GM10248 (cell line): ENCODE measurements around the gene TSPAN15.

ENCODE experiments used
- CTCF ChIA-PET: fragments of 300-600 bp; sonication (Branson Sonifier 250); formaldehyde crosslinking; extraction: SDS; loops from one replicate; lab custom pipeline; 2021; ENCODE audit warnings: antibody characterized with exemption; lab: Yijun Ruan, JAX
- POLR2A ChIA-PET: fragments of 350-650 bp; sonication (Branson Sonifier 250); formaldehyde crosslinking; extraction: SDS; loops from one replicate; lab custom pipeline; 2020; ENCODE audit warnings: antibody characterized with exemption; lab: Yijun Ruan, JAX
- DNase-seq: peaks from one replicate; pipeline ENCODE4 v3.0.0; 2012; ENCODE audit errors: extremely low spot score
- CTCF ChIP-seq: IDR thresholded peaks from 2 replicates; pipeline ENCODE4 v1.5.1; 2012; ENCODE audit warnings: mild to moderate bottlenecking, low read depth; ENCODE audit errors: extremely low read depth, missing control alignments, control extremely low read depth

Gene TSPAN15

DNA sequence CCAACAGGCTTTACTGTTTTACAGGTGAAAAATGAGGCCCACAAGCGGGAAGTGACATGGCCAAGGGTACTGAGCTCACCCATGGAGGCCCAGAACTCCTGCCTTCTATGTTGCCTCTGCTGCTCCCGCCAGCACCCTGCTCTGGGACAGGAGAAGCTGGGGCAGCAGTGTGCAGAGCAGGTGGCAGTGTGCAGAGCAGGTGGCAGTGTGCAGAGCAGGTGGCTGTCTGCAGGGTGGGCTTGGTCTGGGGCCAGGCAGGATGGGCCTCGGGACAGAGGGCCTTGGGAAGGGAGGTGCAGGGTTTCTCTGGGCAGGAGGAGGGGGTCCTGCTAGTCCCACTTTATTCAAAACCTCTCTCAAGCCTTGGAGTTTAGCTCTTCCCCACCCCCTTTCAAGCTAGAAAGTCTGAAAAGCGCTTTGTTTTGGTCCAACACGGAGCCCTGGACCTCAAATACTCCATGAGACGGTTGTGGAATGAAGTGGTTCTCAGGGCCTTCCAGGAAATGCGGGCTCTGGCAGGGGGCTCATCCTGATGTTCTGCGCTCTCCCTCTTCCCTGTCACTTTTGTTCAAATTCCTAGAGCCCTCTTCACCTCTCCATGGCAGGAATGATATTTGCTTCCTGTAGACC is 26.8 kb downstream of the TSPAN15 start:
- CTCF ChIA-PET = interaction anchor here (1.0 to 1.5 kb wide), 2 partner anchors 27 to 29 kb away, joined by 3 read pairs; no protein-coding TSS in a partner anchor
- POLR2A ChIA-PET = no interaction called here
- no peak for DNase-seq
- no peak for TF ChIP-seq CTCF

DNA sequence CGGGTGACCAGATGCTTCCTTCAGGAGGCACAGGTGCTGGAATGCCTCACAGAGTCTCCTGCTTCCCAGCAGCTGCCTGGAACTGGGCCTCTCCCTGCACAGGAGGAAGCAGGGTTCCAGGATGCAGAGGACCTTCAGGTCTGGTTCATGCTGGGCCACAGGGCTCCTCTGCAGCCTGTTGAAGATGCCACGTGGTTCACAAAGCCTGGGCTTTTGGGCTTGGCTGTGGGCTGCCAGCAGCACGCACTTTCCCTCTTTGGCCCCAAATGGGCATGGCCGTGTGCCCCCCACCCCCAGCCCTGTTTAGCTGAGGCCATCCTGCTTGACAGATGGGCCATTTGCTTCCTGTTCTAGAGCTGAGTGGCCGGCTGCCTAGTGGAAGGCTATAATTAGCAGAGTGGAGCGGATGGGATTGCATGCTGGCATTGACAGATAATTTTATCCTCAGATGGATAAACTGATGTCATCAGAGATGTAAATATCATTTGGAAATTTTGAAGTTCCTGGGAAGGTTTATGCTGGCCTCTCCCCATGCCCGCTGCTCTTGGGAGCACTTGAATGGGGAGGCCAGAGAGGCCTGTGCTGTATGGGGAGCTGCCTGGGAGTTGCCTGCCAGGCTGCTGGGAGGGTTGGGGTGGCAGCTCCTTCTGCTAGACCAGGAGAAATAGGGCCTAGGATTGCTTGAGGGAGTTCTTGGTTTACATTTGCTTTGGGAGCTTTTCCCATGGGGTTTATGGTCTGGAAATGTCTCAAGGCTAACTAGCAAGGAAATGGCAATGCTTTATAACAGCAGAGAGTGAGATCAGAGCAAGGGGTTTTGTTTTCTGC is 28.2 kb downstream of the TSPAN15 start:
- POLR2A ChIA-PET = no interaction called here

GRCh38 chr10:69480068-69480412 is 28.8 kb downstream of the TSPAN15 start:
- POLR2A ChIA-PET = no interaction called here

More for the DNA sequence above, 28.2 kb downstream of the TSPAN15 start:
- CTCF ChIA-PET = interaction anchor here (1.5 kb wide), 1 partner anchor 28 kb away, joined by 3 read pairs; no protein-coding TSS in a partner anchor
- DNase-seq = no peak
- no peak for TF ChIP-seq CTCF

DNA sequence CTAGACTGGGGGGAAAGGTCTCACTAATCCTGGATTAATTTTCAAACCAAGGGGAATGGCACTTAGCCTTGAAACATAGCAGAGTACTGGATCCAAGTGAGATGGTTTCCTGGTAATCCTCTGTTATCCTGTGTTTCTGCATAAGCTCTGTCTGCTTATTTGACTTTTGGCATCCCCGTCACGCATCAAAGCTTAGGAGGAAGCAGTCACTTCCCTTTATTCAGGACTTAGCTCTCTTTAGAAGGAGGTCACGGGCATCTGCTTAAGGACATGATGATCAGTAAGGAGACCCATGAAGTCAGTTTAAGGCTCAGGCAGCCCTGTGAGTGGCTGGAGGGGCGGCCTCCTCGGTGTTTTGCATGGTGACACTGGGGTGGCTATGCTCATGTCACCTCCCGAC is 30.0 kb downstream of the TSPAN15 start:
- ChIA-PET POLR2A (interaction anchor here (0.6 kb wide), 1 partner anchor 1696 kb away, joined by 8 read pairs; no protein-coding TSS in a partner anchor), CTCF (no interaction called here)
- DNase-seq = no peak
- TF ChIP-seq CTCF = no peak

More at GRCh38 chr10:69480068-69480412, 28.8 kb downstream of the TSPAN15 start:
- no peak for TF ChIP-seq CTCF
- CTCF ChIA-PET = no interaction called here
- DNase-seq = no peak

GRCh38 chr10:69481811-69482524 is 30.7 kb downstream of the TSPAN15 start:
- DNase-seq = no peak
- POLR2A ChIA-PET = interaction anchor here (0.6 kb wide), 1 partner anchor 1697 kb away, joined by 8 read pairs; no protein-coding TSS in a partner anchor
- TF ChIP-seq CTCF = no peak
- CTCF ChIA-PET = no interaction called here

DNA sequence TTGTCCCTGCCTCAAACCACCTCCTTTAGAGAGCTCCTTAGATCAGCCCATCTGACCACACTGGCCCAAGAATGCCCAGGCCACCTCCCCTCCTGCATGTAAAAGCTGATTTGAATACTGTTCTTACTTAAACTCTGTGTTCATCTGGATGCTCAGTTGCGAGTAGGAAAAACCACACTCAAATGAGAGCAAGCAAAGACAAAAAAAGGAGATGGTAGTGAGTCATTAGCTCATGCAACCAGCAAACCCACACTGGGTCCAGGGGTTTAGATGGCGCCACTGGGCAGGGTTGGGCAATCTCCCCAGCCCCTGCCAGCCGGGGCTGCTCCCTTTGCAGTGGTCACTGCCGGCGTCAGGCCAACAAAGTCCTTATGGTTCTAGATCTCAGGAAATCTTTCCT is 32.7 kb downstream of the TSPAN15 start:
- DNase-seq = no peak
- ChIA-PET POLR2A (no interaction called here), CTCF (interaction anchor here (0.9 to 1.8 kb wide), 4 partner anchors 15 to 44 kb away, joined by 3 to 7 read pairs (median 4); no protein-coding TSS in a partner anchor)
- TF ChIP-seq CTCF = no peak
